ENCODE data around the gene IDE.
"Not testable (repeated sequence)": the region's sequence is repeated elsewhere in the genome, so short reads cannot be mapped to it uniquely, and the experiment has no call there.

Gene IDE

DNA sequence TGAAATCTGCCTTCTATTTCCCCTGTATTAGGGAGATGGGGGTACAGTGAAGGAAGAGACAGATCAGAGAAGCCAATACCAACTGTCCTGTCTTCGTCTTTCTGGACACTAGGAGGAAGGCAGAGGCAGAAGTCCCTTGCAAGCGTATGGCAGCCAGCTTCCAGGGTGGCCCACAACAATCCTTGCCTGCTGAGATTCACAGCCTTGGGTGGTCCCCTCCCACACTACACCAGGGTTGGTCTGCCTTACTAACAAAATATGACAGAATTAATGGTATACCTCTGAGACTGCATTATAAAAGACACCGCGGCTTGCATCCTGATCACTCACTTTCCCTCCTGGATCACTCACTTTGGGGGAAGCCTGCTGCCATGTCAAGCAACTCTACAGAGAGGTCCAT is 90.4 kb downstream of the IDE start:
- no peak overlapping the region for H3K4me3 Mint-ChIP-seq
- H3K27ac Mint-ChIP-seq, result no peak overlapping the region
- H3K27me3 Mint-ChIP-seq, result no peaks in the 10 kb centered on the region
- H3K9me3 Mint-ChIP-seq, result no peaks in the 10 kb centered on the region
- H3K36me3 Mint-ChIP-seq (ENCODE audit: low read depth), result peaks cover 64% of the 10 kb centered on the region
- no peaks in the 10 kb centered on the region for H3K4me1 Mint-ChIP-seq (ENCODE audit: low read depth)

DNA sequence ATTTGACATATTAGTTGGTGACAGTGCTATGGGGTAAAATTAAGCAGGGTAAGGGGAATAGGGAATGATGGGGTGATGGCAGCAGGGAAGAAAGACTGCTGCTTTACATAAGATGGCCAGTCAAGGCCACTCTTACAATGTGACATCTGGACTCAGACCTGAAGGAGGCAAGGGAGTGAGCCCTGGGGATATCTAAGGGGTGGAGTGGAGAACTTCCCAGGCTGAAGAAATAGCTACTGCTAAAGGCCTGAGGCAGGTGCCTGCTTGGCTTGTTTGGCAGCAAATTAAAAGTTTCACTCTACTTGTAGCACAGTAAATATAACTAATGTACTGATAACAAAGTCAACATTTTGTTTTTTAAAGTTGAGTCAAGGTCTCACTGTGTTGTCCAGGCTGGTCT is 93.5 kb downstream of the IDE start:
- H3K4me3 Mint-ChIP-seq, result no peak overlapping the region
- H3K9me3 Mint-ChIP-seq, result no peaks in the 10 kb centered on the region
- no peaks in the 10 kb centered on the region for H3K4me1 Mint-ChIP-seq (ENCODE audit: low read depth)
- H3K27me3 Mint-ChIP-seq, result no peaks in the 10 kb centered on the region
- peaks cover 50% of the 10 kb centered on the region for H3K36me3 Mint-ChIP-seq (ENCODE audit: low read depth)
- no peak overlapping the region for H3K27ac Mint-ChIP-seq

DNA sequence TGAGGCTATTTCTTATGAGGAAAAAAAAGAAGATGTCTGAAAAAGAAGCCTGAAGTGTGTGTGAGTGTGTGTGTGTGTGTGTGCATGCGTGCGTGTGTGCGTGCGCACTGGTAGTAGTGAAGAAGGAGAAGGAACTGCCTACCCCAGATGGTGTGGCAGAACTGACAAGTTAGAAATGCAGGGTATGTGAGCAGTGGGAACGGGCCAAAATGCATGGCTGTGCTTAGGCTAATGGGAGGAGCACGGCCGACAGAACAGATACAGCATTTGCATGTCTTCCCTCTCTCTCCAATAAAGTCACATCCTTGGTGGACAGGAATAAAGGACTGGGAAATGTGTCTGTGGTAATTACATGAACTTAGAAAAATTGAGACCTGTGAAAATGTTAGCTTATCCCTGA is 94.3 kb downstream of the IDE start:
- Mint-ChIP-seq H3K9me3 (no peaks in the 10 kb centered on the region), H3K27ac (no peak overlapping the region), H3K4me3 (no peak overlapping the region), H3K36me3 (ENCODE audit: low read depth) (peaks cover 49% of the 10 kb centered on the region), H3K4me1 (ENCODE audit: low read depth) (no peaks in the 10 kb centered on the region), H3K27me3 (no peaks in the 10 kb centered on the region)

DNA sequence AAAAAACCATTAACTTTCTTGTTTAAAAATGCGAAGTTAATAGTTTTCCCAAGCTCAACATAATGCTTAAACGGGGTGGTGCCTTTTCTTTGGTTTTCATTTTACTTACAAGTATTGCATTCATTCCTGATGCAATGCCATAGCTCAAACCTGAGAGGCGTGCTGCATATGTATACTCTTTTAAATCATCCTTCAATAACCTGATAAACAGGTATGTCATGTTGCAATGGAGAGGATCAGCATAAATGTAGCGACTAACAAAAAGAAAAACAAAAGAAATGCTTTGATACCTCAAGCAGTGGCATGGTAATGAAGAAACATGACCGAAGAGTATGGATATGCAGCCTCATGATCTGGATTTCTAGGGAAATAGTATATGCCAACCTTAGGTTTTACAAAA is 95.4 kb downstream of the IDE start:
- Mint-ChIP-seq H3K27me3 (no peaks in the 10 kb centered on the region), H3K4me3 (no peak overlapping the region), H3K27ac (no peak overlapping the region), H3K9me3 (no peaks in the 10 kb centered on the region), H3K4me1 (ENCODE audit: low read depth) (no peaks in the 10 kb centered on the region), H3K36me3 (ENCODE audit: low read depth) (peaks cover 47% of the 10 kb centered on the region)

DNA sequence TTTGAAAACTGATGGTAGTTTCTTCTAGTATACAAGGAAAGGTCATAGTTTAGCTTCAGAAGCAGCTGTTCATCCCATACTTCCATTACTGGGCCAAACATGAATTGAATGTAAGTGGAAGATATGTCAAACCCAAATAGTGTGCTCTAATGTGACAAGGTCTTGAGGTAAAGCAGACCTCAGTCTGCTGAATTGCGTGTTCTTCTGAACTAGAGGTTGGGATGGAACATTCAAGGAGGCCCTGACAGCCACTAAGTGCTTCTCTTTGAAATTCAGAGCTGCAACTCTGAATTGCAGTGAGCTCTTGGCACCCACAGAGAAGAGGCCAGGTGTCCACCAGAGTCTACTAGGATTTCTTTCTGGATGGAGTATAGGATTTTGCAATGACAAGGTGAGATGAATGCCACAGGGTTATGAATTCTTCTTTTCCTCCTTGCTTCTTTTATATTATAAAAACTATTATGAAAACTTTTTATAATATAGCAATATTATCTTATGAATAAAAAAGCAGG is 98.5 kb downstream of the IDE start:
- Mint-ChIP-seq H3K9me3 (no peaks in the 10 kb centered on the region), H3K36me3 (ENCODE audit: low read depth) (peaks cover 30% of the 10 kb centered on the region), H3K4me1 (ENCODE audit: low read depth) (no peaks in the 10 kb centered on the region), H3K4me3 (no peak overlapping the region), H3K27ac (no peak overlapping the region), H3K27me3 (no peaks in the 10 kb centered on the region)

DNA sequence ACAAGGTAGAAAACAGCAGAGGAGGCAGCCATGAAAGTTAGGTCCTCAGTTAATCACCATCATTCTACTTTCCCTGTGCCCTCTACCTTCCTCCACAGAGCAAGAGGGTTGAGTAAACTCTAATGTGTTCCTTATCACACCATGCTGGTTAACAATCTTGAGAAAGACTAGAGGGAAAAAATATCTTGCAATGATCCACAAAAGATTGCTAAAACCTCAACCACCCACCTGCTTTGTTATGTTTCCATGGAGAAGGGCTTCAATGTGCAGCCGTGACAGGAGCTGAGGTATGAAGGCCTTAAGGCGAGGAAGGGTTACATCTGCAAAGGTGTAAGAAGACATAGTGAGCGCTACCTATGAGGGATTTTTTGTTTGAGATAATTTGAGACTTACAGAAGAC is 103.9 kb downstream of the IDE start:
- H3K9me3 Mint-ChIP-seq, result no peaks in the 10 kb centered on the region
- peaks cover 42% of the 10 kb centered on the region for H3K36me3 Mint-ChIP-seq (ENCODE audit: low read depth)
- no peaks in the 10 kb centered on the region for H3K27me3 Mint-ChIP-seq
- H3K4me3 Mint-ChIP-seq, result no peak overlapping the region
- no peaks in the 10 kb centered on the region for H3K4me1 Mint-ChIP-seq (ENCODE audit: low read depth)
- H3K27ac Mint-ChIP-seq, result no peak overlapping the region

DNA sequence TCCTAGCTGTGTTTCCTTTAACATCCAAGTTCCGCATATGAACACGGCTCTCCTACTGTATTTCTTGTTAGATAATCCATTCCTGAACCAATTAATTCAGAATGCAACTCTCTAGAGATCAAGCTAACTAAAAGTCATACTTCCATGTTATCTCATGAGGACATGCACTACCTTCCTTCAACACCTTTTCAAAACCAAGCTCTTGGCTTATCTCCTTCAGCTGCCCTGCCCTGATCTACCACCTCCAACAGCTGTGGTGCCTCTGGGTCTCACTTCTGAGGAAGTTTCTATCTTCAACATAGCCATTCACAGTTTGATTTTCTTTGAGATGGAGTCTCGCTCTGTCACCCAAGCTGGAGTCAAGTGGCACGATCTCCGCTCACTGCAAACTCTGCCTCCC is 109.5 kb downstream of the IDE start:
- Mint-ChIP-seq H3K4me3 (no peak overlapping the region), H3K36me3 (ENCODE audit: low read depth) (peaks cover 54% of the 10 kb centered on the region), H3K9me3 (no peaks in the 10 kb centered on the region), H3K27ac (no peak overlapping the region), H3K27me3 (no peaks in the 10 kb centered on the region), H3K4me1 (ENCODE audit: low read depth) (no peaks in the 10 kb centered on the region)

DNA sequence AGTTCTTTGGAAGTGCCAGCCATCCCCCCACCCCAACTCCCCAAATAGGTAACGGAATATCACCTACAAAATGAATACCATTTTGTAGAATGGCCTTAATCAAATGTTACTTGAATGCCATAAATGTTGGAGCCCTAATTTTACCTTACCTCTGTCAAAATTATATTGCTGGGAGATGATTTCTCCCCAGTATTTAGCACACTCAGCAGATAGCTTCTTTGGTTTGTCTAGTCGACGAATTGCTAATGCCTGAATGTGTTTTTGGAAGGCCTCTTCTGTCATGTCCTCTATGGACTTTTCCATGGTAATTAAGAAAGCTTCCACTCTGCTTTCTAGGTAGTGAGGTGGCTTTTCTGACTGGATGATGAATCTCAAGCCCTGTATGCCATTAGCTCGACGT is 110.3 kb downstream of the IDE start:
- H3K4me3 Mint-ChIP-seq, result no peak overlapping the region
- no peaks in the 10 kb centered on the region for H3K27me3 Mint-ChIP-seq
- H3K36me3 Mint-ChIP-seq (ENCODE audit: low read depth), result peaks cover 48% of the 10 kb centered on the region
- no peaks in the 10 kb centered on the region for H3K4me1 Mint-ChIP-seq (ENCODE audit: low read depth)
- no peaks in the 10 kb centered on the region for H3K9me3 Mint-ChIP-seq
- no peak overlapping the region for H3K27ac Mint-ChIP-seq

DNA sequence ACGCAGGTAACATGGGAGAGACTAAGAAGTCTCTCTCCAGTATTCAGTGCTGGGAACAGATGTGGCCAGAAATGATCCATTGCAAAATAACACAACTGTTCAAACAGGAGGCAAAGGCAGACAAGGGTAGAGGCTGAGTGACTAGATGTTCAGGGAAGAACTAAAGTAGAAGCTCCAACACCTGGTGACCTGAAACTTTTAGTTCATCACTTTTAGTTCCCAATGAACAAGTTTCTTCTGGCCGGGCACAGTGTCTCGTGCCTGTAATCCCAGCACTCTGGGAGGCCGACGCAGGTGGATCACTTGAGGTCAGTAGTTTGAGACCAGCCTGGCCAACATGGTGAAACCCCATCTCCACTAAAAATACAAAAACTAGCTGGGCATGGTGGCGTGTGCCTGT is 118.9 kb downstream of the IDE start:
- H3K27ac Mint-ChIP-seq; H3K27me3 Mint-ChIP-seq; H3K4me3 Mint-ChIP-seq; H3K9me3 Mint-ChIP-seq; H3K4me1 Mint-ChIP-seq (ENCODE audit: low read depth): not testable (repeated sequence)
- H3K36me3 Mint-ChIP-seq (ENCODE audit: low read depth), result peaks cover 31% of the 10 kb centered on the region

DNA sequence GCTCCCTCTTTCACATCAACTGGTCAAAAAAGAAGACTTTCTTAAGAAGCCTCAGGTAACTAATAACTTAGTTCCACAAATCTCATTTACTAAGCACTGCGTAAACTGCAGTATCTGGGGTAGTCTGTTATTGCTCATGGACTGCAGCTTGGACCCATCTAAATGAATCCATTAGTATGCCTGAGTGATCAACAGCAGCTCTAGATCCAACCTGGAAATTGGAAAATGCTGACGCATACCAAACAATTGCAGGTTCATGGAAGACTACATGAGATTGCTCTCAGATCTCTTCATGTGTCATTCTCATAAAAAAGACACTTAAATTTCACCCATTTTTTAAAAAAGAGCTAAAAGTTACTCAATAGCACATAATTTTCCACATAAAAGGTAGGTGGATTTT is 121.6 kb downstream of the IDE start:
- H3K27ac Mint-ChIP-seq, result no peak overlapping the region
- no peaks in the 10 kb centered on the region for H3K4me1 Mint-ChIP-seq (ENCODE audit: low read depth)
- H3K27me3 Mint-ChIP-seq, result no peaks in the 10 kb centered on the region
- no peaks in the 10 kb centered on the region for H3K9me3 Mint-ChIP-seq
- peaks cover 38% of the 10 kb centered on the region for H3K36me3 Mint-ChIP-seq (ENCODE audit: low read depth)
- no peak overlapping the region for H3K4me3 Mint-ChIP-seq

DNA sequence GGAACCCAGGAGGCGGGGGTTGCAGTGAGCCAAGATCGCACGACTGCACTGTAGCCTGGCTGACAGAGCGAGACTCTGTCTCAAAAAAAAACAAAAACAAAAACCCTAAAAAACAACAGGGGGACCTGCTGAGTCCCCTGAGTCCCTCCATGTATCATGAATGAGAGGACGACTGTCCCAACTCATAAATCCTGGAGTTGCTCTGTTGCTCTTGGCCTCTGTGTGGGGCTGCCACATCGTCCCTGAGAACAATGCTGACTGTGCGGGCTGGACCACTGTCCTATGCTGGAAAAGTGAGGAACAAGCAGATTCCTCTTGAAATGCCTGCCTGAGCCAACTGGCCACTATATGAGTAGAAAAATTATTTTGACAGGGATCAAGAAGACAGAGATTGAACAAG is 122.5 kb downstream of the IDE start:
- Mint-ChIP-seq H3K27me3 (no peaks in the 10 kb centered on the region), H3K36me3 (ENCODE audit: low read depth) (peaks cover 38% of the 10 kb centered on the region), H3K9me3 (no peaks in the 10 kb centered on the region), H3K4me1 (ENCODE audit: low read depth) (no peaks in the 10 kb centered on the region), H3K27ac (no peak overlapping the region), H3K4me3 (no peak overlapping the region)

DNA sequence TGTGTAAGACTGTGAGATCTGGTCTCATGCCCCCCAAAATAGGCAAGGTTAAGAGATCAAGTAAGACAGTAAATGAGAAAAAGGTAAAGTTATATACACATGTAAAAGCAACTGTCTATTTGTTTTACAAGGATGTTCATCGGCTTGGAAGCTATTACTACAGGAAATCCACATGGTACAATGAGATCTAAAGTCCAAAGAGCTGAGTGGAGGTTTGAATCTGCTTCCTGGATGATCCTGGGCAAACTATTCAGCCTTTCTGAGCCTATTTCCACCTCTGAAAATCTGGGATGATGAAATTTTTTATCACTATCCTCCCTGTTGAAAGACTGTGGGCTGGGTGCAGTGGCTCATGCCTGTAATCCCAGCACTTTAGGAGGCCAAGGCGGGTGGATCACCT is 123.0 kb downstream of the IDE start:
- Mint-ChIP-seq H3K27me3 (no peaks in the 10 kb centered on the region), H3K4me1 (ENCODE audit: low read depth) (no peaks in the 10 kb centered on the region), H3K9me3 (no peaks in the 10 kb centered on the region), H3K27ac (no peak overlapping the region), H3K4me3 (no peak overlapping the region), H3K36me3 (ENCODE audit: low read depth) (peaks cover 34% of the 10 kb centered on the region)

DNA sequence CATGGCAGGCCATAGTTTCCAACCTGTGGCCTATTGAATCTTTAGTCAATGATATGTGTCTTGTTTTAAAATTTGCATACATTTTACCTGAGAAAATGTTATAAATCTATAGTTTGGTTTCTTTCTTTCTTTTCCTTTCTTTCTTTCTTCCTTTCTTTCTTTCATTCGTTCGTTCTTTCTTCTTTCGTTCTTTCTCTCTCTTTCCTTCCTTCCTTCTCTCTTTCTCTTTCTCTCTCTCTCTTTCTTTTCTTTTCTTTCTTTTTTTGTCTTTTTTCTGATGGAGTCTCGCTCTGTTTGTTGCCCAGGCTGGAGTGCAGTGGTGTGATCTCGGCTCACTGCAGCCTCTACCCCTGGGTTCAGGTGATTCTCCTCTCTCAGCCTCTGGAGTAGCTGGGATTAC is 133.3 kb downstream of the IDE start:
- no peaks in the 10 kb centered on the region for H3K36me3 Mint-ChIP-seq (ENCODE audit: low read depth)
- no peaks in the 10 kb centered on the region for H3K9me3 Mint-ChIP-seq
- no peaks in the 10 kb centered on the region for H3K4me1 Mint-ChIP-seq (ENCODE audit: low read depth)
- H3K27ac Mint-ChIP-seq, result no peak overlapping the region
- no peaks in the 10 kb centered on the region for H3K27me3 Mint-ChIP-seq
- no peak overlapping the region for H3K4me3 Mint-ChIP-seq

DNA sequence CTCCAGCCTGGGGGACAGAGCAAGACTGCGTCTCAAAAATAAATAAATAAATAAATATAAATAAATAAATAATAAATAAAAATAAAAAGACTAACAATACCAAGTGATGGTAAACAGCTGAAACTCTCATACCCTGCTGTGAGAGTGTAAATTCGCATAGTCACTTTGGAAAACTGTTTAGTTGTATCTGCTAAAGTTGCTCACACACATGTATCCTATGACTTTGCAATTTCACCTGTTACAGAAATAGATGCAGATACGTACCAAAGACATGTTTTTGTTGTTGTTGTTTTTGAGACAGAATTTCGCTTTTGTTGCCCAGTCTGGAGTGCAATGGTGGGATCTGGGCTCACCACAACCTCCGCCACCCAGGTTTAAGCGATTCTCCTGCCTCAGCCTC is 135.7 kb downstream of the IDE start:
- H3K36me3 Mint-ChIP-seq (ENCODE audit: low read depth), result no peaks in the 10 kb centered on the region
- H3K27me3 Mint-ChIP-seq, result no peaks in the 10 kb centered on the region
- no peak overlapping the region for H3K4me3 Mint-ChIP-seq
- H3K4me1 Mint-ChIP-seq (ENCODE audit: low read depth), result no peaks in the 10 kb centered on the region
- no peak overlapping the region for H3K27ac Mint-ChIP-seq
- H3K9me3 Mint-ChIP-seq, result no peaks in the 10 kb centered on the region

DNA sequence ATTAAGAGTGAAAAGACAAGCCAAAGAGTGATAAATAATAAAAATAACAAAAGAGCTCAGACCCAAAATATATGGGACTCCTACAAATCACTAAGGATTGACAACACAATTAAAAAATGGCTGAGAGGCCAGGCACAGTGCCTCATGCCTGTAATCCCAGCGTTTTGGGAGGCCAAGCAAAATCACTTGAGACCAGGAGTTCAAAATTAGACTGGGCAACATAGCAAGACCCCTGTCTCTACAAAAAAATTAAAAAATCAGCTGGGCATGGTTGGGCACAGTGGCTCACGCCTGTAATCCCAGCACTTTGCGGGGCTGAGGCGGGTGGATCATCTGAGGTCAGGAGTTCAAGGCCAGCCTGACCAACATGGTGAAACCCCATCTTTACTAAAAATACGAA is 137.3 kb downstream of the IDE start:
- Mint-ChIP-seq H3K4me3 (no peak overlapping the region), H3K27me3 (no peaks in the 10 kb centered on the region), H3K4me1 (ENCODE audit: low read depth) (no peaks in the 10 kb centered on the region), H3K9me3 (no peaks in the 10 kb centered on the region), H3K36me3 (ENCODE audit: low read depth) (no peaks in the 10 kb centered on the region), H3K27ac (no peak overlapping the region)

DNA sequence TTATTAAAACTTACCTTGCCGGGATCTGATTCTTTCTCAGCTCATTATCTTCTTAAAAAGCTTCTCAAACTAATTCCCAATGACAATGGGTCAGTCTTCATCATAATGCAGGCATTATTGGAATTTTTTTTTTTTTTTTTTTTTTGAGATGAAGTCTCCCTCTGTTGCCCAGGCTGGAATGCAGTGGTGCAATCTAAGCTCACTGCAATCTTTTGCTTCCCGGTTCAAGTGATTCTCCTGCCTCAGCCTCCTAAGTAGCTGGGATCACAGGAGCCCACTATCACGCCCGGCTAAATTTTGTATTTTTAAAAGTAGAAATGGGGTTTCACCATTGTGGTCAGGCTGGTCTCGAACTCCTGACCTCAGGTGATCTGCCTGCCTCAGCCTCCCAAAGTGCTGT is 137.8 kb downstream of the IDE start:
- not testable (repeated sequence) for H3K9me3 Mint-ChIP-seq; H3K36me3 Mint-ChIP-seq (ENCODE audit: low read depth); H3K4me1 Mint-ChIP-seq (ENCODE audit: low read depth); H3K27ac Mint-ChIP-seq; H3K27me3 Mint-ChIP-seq; H3K4me3 Mint-ChIP-seq

DNA sequence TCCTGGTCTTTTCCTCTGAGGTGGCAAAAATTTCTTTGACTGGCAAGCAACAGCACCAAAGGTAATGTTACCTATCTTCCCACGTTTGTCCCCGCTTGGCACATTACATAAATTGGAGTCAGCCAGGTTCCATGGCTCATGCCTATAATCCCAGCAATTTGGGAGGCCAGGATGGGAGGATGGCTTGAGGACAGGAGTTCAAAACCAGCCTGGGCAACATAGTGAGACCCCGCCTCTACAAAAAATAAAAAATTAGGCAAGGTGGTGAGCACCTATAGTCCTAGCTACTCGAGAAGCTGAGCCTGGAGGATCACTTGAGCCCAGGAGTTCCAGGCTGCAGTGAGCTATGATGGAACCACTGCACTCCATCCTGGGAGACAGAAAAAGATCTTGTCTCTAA is 139.5 kb downstream of the IDE start:
- Mint-ChIP-seq H3K9me3 (no peaks in the 10 kb centered on the region), H3K36me3 (ENCODE audit: low read depth) (no peaks in the 10 kb centered on the region), H3K27me3 (no peaks in the 10 kb centered on the region), H3K4me3 (no peak overlapping the region), H3K27ac (no peak overlapping the region), H3K4me1 (ENCODE audit: low read depth) (no peaks in the 10 kb centered on the region)

Data from stimulated activated naive CD8-positive, alpha-beta T cell treated with anti-CD3 and anti-CD28 coated beads, Interleukin-15, Interleukin-2, amounts not matched to agents 100 ng/mL and 50 ng/mL, for 24 hours (primary cell).